Ovary (tissue), 3 donors: Measurements from ENCODE around the gene IQCN.

Experiments used
- EP300 ChIP-seq: sonication (generic); formaldehyde crosslinking; IDR thresholded peaks from one replicate; pipeline ENCODE4 v1.6.1; 2017; ENCODE audit warnings: antibody characterized with exemption
- POLR2A ChIP-seq: fragments of 450-650 bp; IDR thresholded peaks from one replicate; pipeline ENCODE4 v1.6.1; 2017; ENCODE audit warnings: antibody characterized with exemption, mild to moderate bottlenecking, moderate library complexity
- TF ChIP-seq, protein P1 (sequence below), 3 donors: fragments of 450-650 bp in 2 of 3; fragments of 200-600 bp in 1 of 3; IDR thresholded peaks; one replicate each; pipeline versions ENCODE4 v1.5.1 to v1.8.0; 2016 to 2022; ENCODE audit warnings: antibody characterized with exemption in 3 of 3, mild to moderate bottlenecking in 1 of 3
- donor health status: DM: no; HTN: no; CAD: no.

DNA sequence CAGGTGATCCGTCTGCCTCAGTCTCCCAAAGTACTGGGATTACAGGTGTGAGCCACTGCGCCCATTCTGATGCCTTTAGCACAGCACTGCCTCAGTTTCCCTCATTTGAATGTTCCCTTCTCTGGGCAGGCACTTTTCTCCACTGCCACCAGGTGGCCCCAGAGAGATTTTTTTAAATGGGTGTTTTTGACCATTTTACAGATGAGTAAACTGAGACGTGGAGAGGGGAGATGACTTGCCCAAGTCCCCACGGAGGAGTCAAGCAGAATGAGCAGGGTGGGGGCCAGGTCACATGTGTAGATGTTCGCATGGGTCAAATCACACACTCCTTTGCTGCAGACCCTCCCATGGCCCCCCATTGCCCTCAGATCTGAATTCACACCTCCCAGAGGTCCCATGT lies 44.8 kb downstream of the IQCN start:
- TF ChIP-seq, protein P1, sequence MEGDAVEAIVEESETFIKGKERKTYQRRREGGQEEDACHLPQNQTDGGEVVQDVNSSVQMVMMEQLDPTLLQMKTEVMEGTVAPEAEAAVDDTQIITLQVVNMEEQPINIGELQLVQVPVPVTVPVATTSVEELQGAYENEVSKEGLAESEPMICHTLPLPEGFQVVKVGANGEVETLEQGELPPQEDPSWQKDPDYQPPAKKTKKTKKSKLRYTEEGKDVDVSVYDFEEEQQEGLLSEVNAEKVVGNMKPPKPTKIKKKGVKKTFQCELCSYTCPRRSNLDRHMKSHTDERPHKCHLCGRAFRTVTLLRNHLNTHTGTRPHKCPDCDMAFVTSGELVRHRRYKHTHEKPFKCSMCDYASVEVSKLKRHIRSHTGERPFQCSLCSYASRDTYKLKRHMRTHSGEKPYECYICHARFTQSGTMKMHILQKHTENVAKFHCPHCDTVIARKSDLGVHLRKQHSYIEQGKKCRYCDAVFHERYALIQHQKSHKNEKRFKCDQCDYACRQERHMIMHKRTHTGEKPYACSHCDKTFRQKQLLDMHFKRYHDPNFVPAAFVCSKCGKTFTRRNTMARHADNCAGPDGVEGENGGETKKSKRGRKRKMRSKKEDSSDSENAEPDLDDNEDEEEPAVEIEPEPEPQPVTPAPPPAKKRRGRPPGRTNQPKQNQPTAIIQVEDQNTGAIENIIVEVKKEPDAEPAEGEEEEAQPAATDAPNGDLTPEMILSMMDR (IDR thresholded peaks at IDR 0.05), result no peak
- TF ChIP-seq POLR2A, result no peak
- no peak for TF ChIP-seq EP300
